ENCODE results near the gene YPEL1. TPM values are rescaled to one million over a fixed set of nuclear protein-coding genes. Genes with fewer than 3 reads are reported as not detected.
"Not testable (repeated sequence)": the region's sequence is repeated elsewhere in the genome, so short reads cannot be mapped to it uniquely, and the experiment has no call there.

YPEL1 gene
- total RNA-seq, 1 donor from 2014 or later: 11.5 TPM

DNA sequence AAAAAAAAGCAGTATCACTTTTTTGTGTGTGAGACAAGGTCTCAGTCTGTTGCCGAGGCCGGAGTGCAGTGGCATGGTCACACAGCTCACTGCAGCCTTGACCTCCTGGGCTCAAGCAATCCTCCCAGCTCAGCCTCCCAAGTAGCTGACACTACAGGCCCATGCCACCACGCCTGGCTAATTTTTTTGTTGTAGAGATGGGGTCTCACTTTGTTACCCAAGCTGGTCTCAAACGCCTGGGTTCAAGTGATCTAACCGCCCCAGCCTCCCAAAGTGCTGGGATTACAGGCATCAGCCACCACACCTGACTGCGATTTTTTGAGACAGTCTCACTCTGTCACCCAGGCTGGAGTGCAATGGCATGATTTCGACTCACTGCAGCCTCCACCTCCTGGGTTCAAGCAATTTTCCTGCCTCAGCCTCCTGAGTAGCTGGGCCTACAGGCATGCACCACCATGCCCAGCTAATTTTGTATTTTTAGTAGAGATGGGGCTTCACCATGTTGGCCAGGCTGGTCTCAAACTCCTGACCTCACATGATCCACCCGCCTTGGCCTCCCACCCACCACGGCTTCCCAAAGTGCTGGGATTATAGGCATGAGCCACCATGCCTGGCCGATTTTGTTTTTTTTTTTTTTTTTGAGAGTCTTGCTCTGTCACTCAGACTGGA lies 15.3 kb downstream of the YPEL1 start:
- H3K4me1 Mint-ChIP-seq (ENCODE audit: unreplicated experiment); H3K4me3 Mint-ChIP-seq (ENCODE audit: unreplicated experiment); H3K27me3 Mint-ChIP-seq (ENCODE audit: unreplicated experiment); DNase-seq (ENCODE audit: low spot score); H3K27ac Mint-ChIP-seq (ENCODE audit: unreplicated experiment); H3K36me3 Mint-ChIP-seq (ENCODE audit: low read depth, unreplicated experiment); H3K9me3 Mint-ChIP-seq (ENCODE audit: unreplicated experiment): not testable (repeated sequence)

- Mint-ChIP-seq H3K4me1 (ENCODE audit: unreplicated experiment) (no peaks in the 10 kb centered on the region), H3K27me3 (ENCODE audit: unreplicated experiment) (no peaks in the 10 kb centered on the region), H3K9me3 (ENCODE audit: unreplicated experiment) (no peaks in the 10 kb centered on the region), H3K27ac (ENCODE audit: unreplicated experiment) (no peak overlapping the region), H3K36me3 (ENCODE audit: low read depth, unreplicated experiment) (no peaks in the 10 kb centered on the region), H3K4me3 (ENCODE audit: unreplicated experiment) (no peak overlapping the region)
- DNase-seq (ENCODE audit: low spot score): no peak
- no peak for TF ChIP-seq CTCF (IDR thresholded peaks at IDR 0.05; ENCODE audit: unreplicated experiment)
Measured at GRCh38 chr22:21719024-21719423, 16.6 kb downstream of the YPEL1 start.

DNA sequence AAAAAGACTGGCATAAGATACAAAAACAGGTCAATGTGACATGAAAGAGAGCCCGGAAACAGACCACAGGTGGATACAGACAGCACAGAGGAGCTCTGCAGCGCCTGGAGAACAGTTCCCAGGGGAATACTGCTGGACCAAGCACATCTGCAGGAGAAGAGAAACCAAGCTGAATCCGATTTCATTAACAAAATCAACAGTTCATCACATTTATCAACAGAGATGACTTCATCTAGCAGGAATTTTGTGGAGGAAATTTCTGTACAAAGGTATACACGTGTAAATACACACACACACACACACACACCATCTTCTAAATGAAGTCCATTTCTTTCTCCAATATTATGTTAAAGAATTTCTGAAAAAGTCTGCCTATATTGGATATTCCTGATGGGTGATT lies 17.1 kb downstream of the YPEL1 start:
- Mint-ChIP-seq H3K9me3 (ENCODE audit: unreplicated experiment) (no peaks in the 10 kb centered on the region), H3K4me1 (ENCODE audit: unreplicated experiment) (peaks cover 3% of the 10 kb centered on the region), H3K36me3 (ENCODE audit: low read depth, unreplicated experiment) (no peaks in the 10 kb centered on the region), H3K4me3 (ENCODE audit: unreplicated experiment) (no peak overlapping the region), H3K27ac (ENCODE audit: unreplicated experiment) (no peak overlapping the region), H3K27me3 (ENCODE audit: unreplicated experiment) (no peaks in the 10 kb centered on the region)
- TF ChIP-seq CTCF (IDR thresholded peaks at IDR 0.05; ENCODE audit: unreplicated experiment): no peak
- DNase-seq (ENCODE audit: low spot score): no peak

- not testable (repeated sequence) for H3K4me3 Mint-ChIP-seq (ENCODE audit: unreplicated experiment); H3K27ac Mint-ChIP-seq (ENCODE audit: unreplicated experiment); H3K27me3 Mint-ChIP-seq (ENCODE audit: unreplicated experiment); H3K9me3 Mint-ChIP-seq (ENCODE audit: unreplicated experiment); DNase-seq (ENCODE audit: low spot score); H3K36me3 Mint-ChIP-seq (ENCODE audit: low read depth, unreplicated experiment)
- H3K4me1 Mint-ChIP-seq (ENCODE audit: unreplicated experiment): peaks cover 11% of the 10 kb centered on the region
Measured at GRCh38 chr22:21716395-21717122, 19.0 kb downstream of the YPEL1 start.

- Mint-ChIP-seq H3K4me1 (ENCODE audit: unreplicated experiment) (peaks cover 11% of the 10 kb centered on the region), H3K36me3 (ENCODE audit: low read depth, unreplicated experiment) (peaks cover 6% of the 10 kb centered on the region), H3K9me3 (ENCODE audit: unreplicated experiment) (no peaks in the 10 kb centered on the region), H3K4me3 (ENCODE audit: unreplicated experiment) (no peak overlapping the region), H3K27ac (ENCODE audit: unreplicated experiment) (no peak overlapping the region), H3K27me3 (ENCODE audit: unreplicated experiment) (no peaks in the 10 kb centered on the region)
- no peak for TF ChIP-seq CTCF (IDR thresholded peaks at IDR 0.05; ENCODE audit: unreplicated experiment)
- no peak for DNase-seq (ENCODE audit: low spot score)
Measured at GRCh38 chr22:21714786-21715185, 20.8 kb downstream of the YPEL1 start.
